GM19025 (cell line): ENCODE data around the gene ZNF738.
"Not testable (repeated sequence)": the region's sequence is repeated elsewhere in the genome, so short reads cannot be mapped to it uniquely, and the experiment has no call there.

Experiments used
- ATAC-seq: cut with Tn5 transposase; IDR thresholded peaks from one replicate; pipeline ENCODE4 v1.9.1; 2021; ENCODE audit warnings: mild to moderate bottlenecking, low read depth, moderate library complexity; ENCODE audit not compliant: unreplicated experiment

ZNF738 gene

DNA sequence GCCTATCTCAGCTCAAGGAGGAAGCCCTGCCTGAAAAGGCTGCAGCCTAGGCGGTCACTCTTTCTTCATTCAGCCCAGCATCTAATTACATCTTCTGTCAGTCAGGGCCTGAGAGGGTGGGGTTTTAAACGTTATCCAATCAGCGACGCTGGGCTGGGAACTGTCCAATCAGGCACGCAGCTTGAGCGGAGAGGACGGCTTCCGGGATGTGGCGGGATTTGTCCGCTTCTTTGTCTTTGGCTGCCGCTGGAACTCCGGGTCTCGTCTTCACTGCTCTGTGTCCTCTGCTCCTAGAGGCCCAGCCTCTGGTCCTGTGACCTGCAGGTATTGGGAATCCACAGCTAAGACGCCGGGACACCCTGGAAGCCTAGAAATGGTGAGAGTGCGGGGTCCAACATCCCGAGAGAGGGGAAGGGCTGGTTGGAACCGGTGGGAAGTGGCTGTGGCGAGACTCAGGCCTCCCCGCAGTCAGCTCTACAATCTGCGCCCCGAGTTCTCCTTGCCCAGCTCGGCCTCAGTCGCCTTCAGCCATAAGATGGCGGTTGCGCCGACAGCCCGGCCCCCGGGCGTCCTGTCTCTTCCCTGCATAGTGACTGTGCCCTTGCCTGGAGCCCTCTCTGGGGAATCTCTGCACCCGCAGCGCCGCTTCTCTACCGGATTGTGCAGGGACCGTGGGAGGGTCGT lies at the start of gene ZNF738:
TSS of gene ZNF738 (plus strand) at position 233 of the 684 bp plus-strand sequence. CDS start at position 374, 141 bp downstream.
- peak; percentile 91 for ATAC-seq

DNA sequence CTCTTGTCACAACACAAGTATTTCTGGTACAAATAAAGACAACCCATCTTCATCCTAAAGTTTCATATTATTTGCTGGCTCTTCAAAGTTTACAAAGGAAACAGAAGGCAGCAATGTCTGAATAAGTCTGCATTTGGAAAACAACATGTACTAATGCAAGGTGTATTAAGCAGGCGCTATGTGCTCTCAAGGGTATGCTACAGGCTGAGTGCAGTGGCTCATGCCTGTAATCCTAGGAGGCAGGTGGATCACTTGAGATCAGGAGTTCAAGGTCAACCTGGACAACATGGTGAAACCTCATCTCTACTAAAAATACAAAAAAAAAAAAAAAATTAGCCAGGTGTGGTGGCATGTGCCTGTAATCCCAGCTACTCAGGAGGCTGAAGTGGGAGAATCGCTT lies 46.0 kb upstream of the ZNF738 start:
- not testable (repeated sequence) for ATAC-seq

DNA sequence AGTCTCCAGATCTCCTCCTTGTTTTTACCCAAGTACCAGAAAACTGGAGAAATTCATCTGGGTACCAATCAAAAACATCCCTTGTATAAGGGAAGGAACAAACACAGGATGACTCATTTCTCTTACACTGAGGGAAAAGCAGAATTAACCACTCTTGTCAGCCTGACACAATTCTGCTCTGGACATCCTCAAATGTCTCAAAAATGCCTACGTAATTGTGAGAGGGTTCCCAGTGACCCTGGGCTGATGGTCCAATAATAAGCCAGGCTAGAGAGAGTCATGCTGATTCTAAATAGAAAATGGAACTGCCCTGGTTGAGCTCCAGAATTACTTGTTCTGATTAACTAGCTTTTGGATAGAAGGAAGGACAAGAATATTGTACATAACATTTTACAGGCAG lies 44.1 kb upstream of the ZNF738 start:
- ATAC-seq = no peak

DNA sequence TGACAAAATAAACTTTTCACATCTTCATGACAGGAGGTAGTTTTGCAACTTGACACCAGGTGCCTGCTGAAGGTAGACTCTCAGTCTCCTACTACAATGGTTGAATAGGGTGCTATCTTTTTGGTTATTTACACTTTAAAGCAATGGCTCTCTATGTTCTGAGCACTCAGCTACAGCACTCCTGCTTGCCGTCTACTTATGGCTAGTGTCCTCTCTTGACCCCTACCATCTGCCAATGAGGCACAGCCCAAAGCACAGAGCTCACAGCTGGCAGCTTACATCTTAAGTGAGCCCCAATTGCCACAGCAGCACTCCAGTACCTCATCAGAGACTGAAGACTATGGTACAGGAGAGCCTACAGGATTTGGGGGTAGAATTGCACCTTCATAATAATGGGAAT lies 41.0 kb upstream of the ZNF738 start:
- no peak for ATAC-seq

DNA sequence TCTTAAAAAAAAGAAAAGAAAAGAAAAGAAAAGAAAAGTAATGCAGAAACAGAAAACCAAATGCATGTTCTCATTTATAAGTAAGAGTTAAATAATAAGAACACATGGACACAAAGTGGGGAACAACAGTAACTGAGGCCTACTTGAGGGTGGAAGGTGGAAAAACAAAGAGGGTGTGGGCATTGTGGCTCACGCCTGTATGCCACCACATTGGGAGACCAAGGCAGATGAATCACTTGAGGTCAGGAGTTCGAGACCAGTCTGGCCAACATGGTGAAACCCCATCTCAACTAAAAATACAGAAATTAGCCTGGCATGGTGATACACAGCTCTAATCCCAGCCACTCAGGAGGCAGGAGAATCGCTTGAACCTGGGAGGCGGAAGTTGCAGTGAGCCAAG lies 37.7 kb upstream of the ZNF738 start:
- no peak for ATAC-seq

DNA sequence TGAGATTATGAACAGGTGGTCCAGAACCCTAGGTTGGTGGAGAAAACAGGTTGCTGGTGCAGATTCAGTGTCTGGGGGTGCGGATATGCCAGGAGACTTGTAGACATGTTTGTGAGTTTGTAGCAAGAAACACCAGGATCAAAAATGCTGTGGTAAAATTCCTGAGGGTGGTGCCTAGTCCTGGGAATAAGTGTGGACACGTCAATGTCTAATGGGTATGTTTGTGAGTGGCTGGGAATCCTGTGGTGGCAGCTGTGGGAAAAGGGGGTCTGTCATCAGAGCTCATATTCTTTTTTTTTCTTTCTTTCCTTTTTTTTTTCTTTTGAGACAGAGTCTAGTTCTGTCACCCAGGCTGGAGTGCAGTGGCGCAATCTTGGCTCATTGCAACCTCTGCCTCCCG lies 36.8 kb upstream of the ZNF738 start:
- no peak for ATAC-seq

DNA sequence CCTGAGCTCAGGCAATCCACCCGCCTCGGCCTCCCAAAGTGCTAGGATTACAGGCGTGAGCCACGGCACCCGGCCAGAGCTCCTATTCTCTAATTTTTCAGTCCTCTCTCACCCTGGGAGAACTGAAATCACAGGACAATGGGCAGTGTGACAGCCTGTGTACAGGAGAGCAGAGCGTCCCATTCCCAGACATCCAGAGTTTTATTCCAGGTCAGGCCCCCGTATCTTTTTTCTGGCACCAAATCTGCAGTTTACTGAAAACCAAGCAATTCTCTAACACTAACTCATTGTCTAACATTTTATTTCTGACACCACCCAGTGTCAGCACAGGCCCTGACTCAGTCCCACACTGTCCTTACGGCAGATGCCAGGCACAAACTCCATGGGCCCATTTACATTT lies 36.3 kb upstream of the ZNF738 start:
- ATAC-seq = no peak

DNA sequence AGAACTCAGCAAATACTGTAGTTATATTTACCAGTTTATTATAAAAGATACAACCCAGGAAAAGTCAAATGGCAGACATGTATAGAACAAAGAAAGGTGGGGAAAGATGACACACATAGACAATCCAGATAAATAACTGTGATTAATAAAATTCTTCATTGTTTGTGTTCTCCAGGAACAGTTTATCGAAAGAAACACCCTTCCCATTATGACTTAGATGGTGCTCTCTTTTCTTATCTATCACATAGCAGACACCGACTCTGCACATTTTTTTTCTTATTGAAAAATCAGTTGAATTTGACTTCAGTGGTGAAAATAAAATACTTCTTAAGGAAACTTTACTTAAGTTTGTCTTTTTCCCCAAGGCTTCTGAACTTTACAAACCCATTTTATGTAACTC lies 35.8 kb upstream of the ZNF738 start:
- ATAC-seq = no peak

DNA sequence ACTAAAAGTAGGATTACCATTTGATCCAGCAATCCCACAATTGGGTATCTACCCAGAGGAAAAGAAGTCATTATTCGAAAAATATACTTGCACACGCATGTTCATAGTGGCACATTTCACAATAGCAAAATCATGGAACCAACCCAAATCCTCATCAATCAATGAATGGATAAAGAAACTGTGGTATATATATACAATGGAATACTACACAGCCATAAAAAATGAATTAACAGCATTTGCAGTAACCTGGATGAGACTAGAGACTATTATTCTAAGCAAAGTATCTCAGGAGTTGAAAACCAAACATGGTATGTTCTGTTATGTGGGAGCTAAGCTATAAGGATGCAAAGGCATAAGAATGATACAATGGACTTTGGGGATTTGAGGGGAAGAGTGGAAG lies 32.6 kb upstream of the ZNF738 start:
- no peak for ATAC-seq

DNA sequence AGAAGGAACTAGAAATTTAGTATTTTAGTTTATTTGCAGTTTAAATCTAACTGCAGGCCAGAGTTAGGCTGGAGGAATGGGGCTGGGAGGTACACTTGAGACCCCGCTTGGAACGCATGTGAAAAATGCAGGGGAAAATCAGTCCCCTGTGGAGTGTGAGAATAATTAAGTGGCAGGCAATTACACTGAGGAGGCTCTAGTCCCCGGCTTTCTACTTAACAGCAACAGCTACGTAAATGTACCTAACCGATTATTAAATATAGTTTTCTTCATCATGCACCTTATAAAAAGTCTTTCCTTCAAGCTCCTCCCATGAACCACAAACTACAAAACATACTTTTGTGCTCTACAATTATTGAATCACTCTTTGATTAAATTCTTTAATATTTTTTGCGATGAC lies 30.4 kb upstream of the ZNF738 start:
- ATAC-seq = no peak

DNA sequence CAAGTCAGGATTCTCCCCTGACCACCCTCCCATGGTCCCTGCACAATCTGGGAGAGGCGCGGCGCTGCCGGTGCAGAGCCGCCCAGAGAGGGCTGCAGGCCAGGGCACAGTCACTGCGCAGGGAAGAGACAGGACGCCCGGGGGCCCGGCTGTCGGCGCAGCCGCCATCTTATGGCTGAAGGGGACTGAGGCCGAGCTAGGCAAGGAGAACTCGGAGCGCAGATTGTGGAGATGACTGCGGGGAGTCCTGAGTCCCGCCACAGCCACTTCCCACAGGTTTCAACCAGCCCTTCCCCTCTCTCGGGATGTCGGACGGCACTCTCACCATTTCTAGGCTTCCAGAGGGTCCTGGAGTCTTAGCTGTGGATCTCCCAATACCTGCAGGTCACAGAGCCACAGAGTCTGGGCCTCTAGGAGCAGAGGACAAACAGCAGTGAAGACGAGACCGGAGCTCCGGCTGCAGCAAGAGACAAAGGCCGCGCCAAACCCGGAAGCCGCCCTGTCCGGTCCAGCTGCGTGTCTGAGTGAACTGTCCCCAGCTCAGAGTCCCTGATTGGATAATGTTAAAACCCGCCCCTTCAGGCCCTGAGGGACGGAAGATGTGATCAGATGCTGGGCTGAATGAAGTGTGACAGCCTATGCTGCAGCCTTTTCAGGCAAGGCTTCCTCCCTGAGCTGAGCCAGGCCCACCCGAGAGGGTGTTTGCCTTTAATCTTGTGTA lies 29.8 kb upstream of the ZNF738 start, which contains the start of gene ZNF708:
TSS of gene ZNF708 (minus strand) at position 526 of the 721 bp plus-strand sequence. CDS start at position 328, 198 bp downstream.
- peak; percentile 99 for ATAC-seq

DNA sequence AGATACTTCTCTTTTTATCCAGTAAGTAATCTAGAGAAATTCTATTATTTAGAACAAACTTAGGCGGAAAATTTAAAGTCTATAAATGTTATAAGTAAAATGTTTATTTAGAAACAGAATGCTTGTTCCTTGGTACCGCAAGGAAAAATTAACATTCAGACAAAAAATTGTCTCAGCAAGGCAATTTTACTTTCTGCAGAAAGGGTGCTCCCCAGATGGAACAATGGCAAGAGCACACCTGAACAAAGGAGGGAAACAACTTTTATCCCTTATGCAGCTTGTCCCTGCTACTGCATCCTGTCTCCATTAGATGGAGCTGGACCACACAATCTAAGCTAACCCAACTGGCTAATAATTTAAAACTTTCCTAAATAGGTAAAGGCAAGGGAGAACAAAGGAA lies 23.1 kb upstream of the ZNF738 start:
- no peak for ATAC-seq

DNA sequence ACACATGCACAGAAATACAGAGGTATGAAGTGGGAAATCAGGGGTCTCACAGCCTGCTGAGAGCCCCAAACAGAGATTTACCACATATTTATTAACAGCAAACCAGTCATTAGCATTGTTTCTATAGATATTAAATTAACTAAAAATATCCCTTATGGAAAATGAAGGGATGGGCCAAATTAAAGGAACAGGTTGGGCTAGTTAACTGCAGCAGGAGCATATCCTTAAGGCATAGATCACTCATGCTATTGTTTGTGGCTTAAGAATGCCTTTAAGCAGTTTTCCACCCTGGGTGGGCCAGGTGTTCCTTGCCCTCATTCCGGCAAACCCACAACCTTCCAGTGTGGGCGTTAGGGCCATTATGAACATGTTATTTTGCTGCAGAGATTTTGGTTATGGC lies 14.0 kb upstream of the ZNF738 start:
- not testable (repeated sequence) for ATAC-seq

DNA sequence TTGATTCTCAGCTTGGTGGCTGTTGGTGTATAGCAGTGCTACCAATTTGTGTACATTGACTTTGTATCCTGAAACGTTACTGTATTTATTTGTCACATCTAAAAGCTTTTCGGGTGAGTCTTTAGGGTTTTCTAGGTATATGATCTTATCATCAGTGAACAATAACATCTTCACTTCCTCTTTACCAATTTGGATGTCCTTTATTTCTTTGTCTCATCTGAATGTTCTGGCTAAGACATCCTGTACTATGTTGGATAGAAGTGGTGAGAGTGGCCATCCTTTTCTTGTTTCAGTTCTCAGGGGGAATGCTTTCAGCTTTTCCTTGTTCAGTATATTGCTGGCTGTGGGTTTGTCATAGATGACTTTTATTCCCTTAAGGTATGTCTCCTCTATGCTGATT lies 6.0 kb upstream of the ZNF738 start:
- no peak for ATAC-seq

DNA sequence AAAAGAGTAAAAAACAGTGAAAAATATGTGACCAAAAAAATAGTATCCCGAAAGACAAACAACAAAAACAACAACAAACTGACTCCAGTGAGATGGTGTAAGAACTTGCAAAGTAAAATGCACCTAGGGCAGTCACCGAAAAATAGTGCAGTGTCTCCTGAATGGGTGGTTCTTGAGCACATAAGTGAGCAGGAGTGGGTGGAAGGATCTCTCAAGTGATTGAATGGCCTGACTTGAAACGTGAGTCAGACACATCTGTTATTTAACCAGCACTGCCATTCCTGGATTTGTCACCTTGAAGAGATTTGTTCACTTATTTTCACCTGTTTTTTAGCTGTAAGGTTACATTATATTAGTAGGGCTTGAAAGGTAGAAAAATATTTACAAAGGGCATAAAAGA lies 3.5 kb downstream of the ZNF738 start:
- no peak for ATAC-seq

DNA sequence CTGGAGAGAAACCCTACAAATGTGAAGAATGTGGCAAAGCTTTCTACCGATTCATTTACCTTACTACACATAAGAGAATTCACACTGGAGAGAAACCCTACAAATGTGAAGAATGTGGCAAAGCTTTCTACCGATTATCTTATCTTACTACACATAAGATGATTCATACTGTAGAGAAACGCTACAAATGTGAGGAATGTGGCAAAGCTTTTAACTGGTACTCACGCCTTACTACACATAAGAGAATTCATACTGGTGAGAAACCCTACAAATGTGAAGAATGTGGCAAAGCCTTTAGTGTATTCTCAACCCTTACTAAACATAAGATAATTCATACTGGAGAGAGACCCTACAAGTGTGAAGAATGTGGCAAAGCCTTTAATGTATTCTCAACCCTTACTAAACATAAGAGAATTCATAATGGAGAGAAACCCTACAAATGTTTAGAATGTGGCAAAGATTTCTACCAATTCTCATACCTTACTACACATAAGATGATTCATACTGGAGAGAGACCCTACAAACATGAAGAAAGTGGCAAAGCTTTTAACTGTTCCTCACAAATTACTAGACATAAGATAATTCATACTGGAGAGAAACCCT lies 25.3 kb downstream of the ZNF738 start:
- no peak for ATAC-seq

DNA sequence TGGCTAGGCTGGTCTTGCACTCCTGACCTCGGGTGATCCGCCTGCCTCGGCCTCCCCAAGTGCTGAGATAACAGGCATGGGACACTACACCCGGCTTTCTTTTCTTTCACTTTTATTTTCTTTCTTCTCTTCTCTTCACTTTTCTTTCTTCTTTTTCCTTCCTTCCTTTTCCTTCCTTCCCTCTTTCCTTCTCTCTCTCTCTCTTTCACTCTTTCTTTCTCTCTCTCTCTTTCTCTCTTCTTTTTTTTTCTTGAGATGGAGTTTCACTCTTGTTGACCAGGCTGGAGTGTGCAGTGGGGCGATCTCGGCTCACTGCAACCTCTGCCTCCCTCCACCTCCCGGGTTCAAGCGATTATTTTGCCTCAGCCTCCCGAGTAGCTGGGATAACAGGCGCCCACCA lies 37.3 kb downstream of the ZNF738 start:
- ATAC-seq = no peak

DNA sequence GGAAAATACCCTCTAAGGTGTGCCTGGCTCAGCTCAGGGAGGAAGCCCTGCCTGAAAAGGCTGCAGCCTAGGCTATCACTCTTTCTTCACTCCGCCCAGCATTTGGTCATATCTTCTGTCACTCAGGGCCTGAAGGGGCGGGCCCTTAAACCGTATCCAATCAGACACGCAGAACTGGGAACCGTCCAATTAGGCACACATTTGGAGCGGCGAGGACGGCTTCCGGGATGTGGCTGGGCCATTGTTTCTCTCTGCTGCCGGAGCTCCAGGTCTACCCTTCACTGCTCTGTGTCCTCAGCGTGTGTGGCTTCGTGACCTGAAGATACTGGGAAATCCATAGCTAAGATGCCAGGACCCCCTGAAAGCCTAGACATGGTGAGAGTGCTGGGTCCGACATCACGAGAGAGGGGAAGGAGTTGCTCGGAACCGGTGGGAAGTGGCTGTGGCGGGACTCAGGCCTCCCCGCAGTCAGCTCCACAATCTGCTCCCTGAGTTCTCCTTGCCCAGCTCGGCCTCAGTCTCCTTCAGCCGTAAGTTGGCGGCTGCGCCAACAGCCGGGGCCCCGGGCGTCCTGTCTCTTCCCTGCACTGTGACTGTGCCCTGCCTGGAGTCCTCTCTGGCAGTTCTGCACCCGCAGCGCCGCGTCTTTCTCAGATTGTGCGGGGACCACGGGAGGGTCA lies 38.2 kb downstream of the ZNF738 start, which contains the start of gene ZNF493:
TSS of gene ZNF493 (plus strand) at position 241 of the 680 bp plus-strand sequence. CDS start at position 346, 105 bp downstream.
- ATAC-seq = peak; percentile 100

DNA sequence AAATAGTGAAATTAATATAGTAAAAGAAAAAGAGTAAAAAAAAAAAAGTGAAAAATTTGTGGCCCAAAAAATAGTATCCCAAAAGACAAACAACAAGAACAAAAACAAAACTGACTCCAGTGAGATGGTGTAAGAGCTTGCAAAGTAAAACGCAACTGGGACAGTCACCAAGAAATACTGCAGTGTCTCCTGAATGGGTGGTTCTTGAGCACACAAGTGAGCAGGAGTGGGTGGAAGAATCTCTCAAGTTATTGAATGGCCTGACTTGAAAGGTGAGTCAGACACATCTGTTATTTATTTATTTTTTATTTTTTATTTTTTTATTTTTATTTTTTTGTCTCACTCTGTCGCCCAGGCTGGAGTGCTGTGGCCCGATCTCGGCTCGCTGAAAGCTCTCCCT lies 40.1 kb downstream of the ZNF738 start:
- ATAC-seq = no peak

DNA sequence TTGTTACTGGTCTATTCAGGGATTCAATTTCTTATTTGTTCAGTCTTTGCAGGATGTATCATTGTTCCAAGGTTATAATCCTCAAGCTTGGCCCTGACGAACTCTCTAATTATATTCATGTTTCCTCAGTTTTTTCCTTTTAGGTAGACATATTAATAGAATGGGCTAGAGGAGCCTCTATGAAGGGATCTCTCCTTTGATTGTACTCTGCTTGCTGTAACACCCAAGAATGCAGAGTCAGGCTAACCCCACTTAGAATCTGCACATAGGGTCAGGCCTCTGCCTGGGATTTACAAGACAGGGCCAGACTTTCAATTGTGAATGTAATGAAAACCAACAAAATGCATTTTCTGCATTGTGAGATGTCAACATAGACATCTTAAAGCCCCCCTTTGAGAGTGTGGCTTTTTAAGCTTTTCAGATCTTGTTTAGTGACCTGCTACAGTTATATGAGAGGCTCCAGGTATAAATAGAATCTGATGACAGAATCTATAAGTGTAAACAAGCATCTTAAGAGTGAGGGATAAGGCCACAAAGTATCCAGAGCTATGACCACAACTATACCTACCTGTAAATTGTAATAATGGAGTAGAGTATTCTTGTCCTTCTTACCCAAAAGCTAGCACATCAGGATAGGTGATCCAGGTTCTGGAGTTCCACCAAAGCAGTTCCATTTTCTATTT lies 43.6 kb downstream of the ZNF738 start:
- ATAC-seq = no peak
